Activated gamma-delta T cell (primary cell): ENCODE measurements around the gene IHH.

Experiments used
- DNase-seq: peaks from one replicate; lab custom pipeline; 2025; lab: John Stamatoyannopoulos, UW
- total RNA-seq, 2 donors: gene quantifications; one replicate each; lab custom pipeline; 2026; lab: John Stamatoyannopoulos, UW

Gene IHH
- total RNA-seq: 0.05 to 0.39 reads per million in 2 donors

- DNase-seq: no peak
These were observed at the start of gene IHH for GRCh38 chr2:219060821-219061791. Gene IHH (minus strand): TSS chr2:219060921. CDS start chr2:219060467, 454 bp downstream.

DNA sequence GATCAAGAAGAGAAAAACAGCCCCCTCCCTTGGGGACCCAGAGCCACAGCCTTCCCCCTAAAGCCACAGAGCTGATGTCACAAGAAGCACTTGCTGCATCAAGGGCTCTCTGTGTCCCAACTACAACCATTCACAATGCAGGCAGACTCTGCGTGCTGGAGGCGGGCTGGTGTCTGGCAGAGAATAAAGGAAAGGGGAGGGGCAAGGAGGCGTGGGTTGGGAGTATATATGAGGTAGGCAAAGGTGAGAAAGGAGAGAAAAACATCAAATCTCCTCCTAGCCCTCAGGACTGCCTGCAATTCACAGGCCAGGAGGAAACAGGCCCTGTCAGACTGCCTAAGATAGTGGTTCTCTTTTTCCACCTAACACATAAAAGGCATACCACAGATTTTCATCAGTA, 48.8 kb upstream of the IHH start:
- no peak for DNase-seq

DNA sequence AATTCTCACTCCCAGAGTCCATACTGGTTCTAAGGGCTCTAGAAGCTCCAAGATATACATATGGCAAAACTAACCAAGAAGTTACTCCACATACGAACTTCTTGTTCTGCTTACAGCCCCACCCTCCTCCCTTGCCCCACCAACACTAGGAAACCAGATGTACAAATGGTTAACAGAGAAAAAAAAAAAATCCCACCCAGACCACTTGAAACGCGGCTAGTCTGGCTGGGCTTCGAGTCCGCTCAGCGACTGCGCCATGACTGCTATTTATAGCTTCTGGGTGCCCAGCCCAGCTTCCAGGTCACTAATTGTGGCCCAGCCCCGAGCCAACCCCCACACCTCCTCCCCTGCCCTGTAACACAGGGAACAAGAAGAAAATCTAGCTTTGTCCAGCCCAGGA, 47.0 kb upstream of the IHH start:
- DNase-seq: no peak

DNA sequence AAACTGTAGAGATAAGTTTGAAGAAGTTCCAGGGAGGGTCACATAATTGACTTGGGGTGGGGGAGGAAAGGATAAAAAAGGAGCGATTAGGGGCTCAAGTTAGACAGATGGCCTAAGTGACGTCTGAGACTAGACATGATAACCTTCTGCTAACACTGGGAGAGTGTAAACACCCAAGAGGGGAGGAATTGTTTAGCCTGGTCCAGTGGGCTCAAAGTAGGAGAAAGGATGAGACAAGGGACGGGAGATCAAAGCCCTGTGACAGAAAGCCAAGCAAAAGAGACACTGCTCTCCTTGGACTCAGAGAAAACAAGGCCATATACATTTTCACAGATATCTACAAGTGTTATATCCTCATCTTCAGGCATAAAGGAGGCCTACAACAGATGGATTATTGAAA, 45.5 kb upstream of the IHH start:
- DNase-seq: no peak

GRCh38 chr2:219104107-219105035, 43.6 kb upstream of the IHH start:
- no peak for DNase-seq

DNA sequence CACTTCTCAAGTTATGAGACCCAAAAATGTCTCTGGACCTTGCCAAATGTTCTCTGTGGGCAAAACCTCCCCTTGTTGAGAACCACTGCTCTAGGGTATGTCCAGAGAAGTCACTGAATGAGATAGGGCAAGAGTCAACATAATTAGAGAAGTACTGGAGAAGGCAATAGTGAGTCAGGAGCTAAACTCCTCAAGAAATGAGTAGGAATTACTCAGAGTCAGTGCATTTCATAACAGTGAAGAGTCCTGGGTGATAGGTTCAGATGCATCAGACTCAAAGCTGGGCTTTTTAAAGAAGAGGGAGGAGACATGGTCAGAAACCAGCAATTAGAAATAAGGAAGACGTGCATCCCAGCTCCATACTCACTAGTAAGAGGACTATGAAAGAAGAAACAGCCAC, 38.6 kb upstream of the IHH start:
- DNase-seq: no peak

DNA sequence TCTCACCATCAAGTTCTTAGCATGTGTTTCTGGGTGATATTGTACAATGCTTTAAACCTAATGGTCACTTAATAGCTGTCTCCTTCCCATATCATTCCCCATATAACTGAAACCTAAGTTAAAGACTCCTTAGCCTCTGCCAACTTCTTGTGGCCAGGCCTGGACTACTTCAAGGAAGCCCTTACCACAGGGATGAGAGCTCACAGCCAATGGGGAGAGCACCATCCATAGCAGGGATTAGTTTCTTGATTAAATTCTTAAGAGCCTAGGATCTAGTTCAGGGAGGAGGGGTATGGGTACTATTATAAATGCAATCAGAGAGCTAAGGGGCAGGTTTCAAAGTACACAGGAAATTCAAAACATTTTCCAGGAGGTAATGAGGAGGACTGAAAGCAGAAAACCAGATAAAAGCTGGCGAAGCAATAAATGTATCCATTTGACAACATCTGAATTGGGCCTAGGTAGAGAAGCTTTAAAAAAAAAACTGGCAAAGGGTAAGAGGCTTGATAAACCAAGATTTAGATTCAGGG, 34.8 kb upstream of the IHH start:
- DNase-seq: no peak

DNA sequence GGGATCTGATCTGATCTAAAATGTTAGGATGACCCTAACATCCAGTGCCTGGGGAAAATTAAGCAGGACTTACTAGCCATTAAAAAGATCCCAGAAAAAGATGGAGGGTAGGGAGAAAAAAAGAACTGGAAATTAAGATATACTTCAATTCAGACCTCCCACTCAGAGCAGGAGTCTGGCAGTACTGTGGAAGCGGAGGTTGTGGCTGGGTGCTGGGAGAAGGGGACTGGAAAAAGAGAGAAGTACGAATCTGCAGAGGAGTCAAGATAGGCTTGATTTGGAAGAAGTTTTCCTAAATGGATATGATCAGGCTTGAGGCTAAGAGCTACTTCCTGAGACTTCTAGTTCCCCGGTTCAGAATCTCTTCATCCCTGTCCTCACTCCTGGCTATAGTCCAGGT, 33.5 kb upstream of the IHH start:
- no peak for DNase-seq

DNA sequence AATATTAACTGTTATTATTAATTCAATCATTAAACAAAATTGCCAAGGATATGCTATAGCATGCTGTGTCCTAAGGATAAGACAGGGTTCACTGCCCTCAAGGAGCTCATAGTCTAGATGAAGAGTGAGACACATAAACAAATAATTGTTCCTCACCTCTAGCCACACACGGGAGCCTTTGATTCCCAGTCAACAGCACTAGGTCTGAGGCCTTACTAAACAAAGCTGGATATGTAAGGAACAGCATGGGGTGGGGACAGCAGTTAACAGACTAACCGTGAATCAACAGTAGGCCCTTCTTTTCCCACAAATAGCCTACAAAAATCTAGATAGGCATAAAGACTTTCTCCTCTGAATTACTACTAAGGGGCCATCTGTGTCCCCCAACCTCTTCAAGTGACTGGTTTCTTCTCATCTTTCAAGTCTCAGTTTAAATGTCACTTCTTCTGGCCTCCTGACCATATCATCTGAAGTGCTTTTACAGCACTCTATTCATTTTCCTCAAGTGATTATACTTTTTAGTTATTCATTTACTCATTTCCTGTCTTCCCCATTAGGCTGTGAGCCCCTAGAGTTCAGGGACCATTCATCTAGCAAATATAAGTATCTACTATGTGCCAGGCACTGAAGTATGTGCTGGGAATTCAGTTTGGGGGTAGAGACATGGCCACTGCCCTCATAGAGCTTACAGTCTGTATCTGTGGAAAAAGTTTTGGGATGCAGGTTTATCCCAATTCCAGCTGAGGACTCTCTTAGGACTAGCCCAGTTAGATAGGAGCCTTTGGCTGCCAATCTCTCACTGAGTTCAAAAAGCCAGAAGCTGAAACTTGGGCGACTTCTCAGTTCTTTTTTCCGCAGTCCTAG, 29.9 kb upstream of the IHH start:
- DNase-seq: no peak

DNA sequence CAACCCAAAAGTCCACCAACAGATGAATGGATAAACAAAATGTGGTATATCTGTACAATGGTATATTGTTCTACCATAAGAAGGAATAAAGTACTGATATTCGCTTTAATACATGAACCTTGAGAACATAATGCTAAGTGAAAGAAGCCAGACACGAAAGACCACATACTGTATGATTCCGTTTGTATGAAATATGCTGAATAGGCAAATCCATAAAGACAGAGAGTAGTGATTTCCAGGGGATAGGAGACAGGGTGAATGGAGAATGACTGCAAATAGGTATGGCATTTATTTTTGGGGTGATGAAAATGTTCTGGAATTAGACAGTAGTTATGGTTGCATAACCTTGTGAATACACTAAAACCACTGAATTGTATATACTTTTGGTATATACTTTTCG, 28.6 kb upstream of the IHH start:
- DNase-seq: no peak

- no peak for DNase-seq
These were observed 27.1 kb upstream of the IHH start for GRCh38 chr2:219087848-219088247.

- DNase-seq: no peak
These were observed 26.6 kb upstream of the IHH start for GRCh38 chr2:219087361-219087760.

DNA sequence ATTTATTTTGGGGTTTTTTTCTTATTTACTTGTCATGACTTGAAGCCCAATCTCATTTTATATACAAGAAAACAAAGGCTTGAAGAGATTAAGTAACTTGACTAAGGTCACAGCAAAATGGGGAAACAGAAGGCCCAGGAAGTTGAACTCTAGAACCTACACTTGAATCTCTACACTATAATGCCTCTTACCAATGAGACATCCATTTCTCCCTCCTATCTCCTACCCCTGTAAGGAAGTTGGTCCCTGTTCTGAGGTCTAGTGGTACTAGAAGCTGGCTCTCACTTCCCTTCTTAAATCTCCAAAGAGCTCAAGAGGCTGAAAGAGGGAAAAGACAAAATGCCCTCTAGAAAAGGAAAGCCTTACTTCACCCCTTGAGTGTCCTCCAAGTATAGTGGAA, 25.5 kb upstream of the IHH start:
- DNase-seq: no peak

DNA sequence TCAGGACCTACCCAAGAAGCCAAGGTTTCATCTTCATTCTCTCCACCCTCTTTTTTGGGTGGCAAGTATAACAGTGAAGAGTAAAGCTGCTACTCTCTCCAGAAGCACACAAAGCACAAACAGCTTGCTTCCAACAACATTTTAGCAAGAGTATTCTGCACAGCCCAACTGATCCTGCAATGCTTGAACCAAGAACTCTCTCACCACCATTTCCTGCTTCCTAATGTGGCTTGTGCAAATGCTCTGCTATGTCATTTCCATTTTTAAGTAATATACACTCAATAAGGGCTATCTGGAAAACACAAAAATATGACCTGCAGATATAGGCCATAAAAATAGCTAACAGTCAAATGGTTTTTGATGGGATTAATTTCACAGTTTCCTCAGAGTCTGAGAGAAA, 24.1 kb upstream of the IHH start:
- no peak for DNase-seq

- DNase-seq: no peak
These were observed 21.7 kb upstream of the IHH start for GRCh38 chr2:219082332-219082958.

DNA sequence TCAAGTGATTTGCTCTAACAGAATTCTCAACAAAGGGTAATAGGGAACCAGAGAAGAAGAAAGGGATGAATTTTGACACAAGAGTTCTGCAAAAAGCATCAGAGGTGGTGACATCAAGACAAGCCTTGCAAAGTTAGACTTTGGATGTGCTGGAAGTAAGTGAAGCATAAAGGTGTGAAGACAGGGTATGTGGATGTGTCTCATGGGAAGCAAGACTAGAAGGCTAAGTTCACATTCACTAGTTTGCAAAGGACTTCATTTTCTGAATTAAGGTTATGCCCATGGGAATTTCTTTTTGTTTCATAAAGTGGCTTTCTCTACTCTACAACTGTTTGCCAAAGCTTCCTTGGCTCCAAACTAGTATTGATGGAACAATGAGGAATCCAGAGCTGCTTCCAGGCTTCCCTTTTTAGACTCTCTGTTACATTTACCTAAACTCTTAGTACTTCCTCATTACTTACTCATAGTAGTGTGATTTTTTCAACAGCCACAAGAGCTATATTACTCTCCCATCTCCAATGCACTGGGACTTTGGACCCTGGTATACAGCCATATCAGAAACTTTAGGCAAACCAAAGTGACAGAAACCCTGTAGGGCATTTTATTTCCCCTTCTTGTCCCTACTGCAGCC, 21.1 kb upstream of the IHH start:
- DNase-seq: no peak

- DNase-seq: no peak
These were observed 20.4 kb upstream of the IHH start for GRCh38 chr2:219081096-219081495.

GRCh38 chr2:219079417-219079816, 18.7 kb upstream of the IHH start:
- no peak for DNase-seq

DNA sequence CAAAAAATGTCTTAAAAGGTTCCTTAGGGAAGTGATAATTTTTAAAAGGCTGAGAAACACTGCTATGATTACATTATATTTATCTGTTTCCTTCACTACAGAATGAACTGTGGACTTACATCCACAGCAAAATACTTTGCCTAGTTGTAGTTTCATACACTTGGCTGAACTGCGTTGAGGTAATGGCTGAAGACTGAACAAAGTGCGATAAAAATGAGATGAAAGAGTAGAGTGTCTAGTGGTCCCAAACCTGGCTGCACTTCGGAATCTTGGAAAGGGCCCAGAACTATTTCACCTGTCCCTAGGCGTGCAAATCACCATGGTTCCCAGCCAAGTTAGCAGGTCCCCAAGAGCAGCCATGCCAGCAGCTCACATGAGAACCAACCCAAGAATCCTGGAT, 18.2 kb upstream of the IHH start:
- no peak for DNase-seq

GRCh38 chr2:219078126-219078525, 17.4 kb upstream of the IHH start:
- no peak for DNase-seq
